B cell (primary cell): Measurements from ENCODE around the gene CLEC6A. TPM values are rescaled to one million over a fixed set of nuclear protein-coding genes. Genes with fewer than 3 reads are reported as not detected.
A peak's percentile ranks its signal among the peaks of the same experiment; 100 is the strongest.

ENCODE experiments used
- ATAC-seq: fragments of 200-7000 bp; cut with Tn5 transposase; one replicate; pipeline ENCODE4 v1.10.0; 2021; ENCODE audit warnings: low read depth, mild to moderate bottlenecking, moderate number of reproducible peaks, moderate library complexity
- CTCF ChIA-PET: fragments of 350-600 bp; sonication (Branson Sonifier 250); formaldehyde crosslinking; loops from one replicate; lab custom pipeline; 2021; ENCODE audit warnings: antibody characterized with exemption, inconsistent platforms; lab: Charles Lee
- POLR2A ChIA-PET: fragments of 350-600 bp; sonication (Branson Sonifier 250); formaldehyde crosslinking; loops from one replicate; lab custom pipeline; 2021; ENCODE audit warnings: antibody characterized with exemption; lab: Charles Lee
- DNase-seq: peaks from one replicate; pipeline ENCODE4 v3.0.0; 2013
- H2AFZ ChIP-seq: 2 replicates; pipeline ENCODE4 v1.6.1; 2012; ENCODE audit warnings: mild to moderate bottlenecking, low read depth, low read length; ENCODE audit not compliant: insufficient read depth, poor library complexity, severe bottlenecking
- H3K27ac ChIP-seq, 2 donors: 1 replicate in 1 of 2; 2 replicates in 1 of 2; pipeline ENCODE4 v1.5.1; 2012 to 2013; ENCODE audit warnings: low read length in 2 of 2, mild to moderate bottlenecking in 2 of 2, moderate library complexity in 1 of 2
- H3K27me3 ChIP-seq, 4 experiments: fragments of 200-600 bp in 1 of 4; sonication (generic) in 1 of 4; replicated peaks in 1 of 4; 1 replicate in 2 of 4; 2 replicates in 2 of 4; pipeline versions ENCODE4 v1.6.1 to v1.7.0; 2013 to 2016; ENCODE audit warnings: low read length in 3 of 4, mild to moderate bottlenecking in 2 of 4, mixed read lengths in 1 of 4, moderate library complexity in 1 of 4; ENCODE audit not compliant: insufficient read depth in 4 of 4, control insufficient read depth in 3 of 4; ENCODE audit errors: control extremely low read depth in 1 of 4
- H3K36me3 ChIP-seq, 2 experiments: replicated peaks in 1 of 2; 1 replicate in 1 of 2; 2 replicates in 1 of 2; pipeline versions ENCODE4 v1.6.1 to v1.7.1; 2013; ENCODE audit warnings: low read length in 1 of 2; ENCODE audit not compliant: insufficient read depth in 2 of 2, control insufficient read depth in 1 of 2; ENCODE audit errors: control extremely low read depth in 1 of 2, extremely low read depth in 1 of 2
- H3K4me1 ChIP-seq, 2 donors: fragments of 200-600 bp in 1 of 2; sonication (generic) in 1 of 2; 1 replicate in 1 of 2; 2 replicates in 1 of 2; pipeline versions ENCODE4 v1.5.1 to v1.6.1; 2013 to 2017; ENCODE audit warnings: low read length in 2 of 2; ENCODE audit not compliant: control insufficient read depth in 2 of 2, insufficient read depth in 2 of 2
- H3K4me2 ChIP-seq: replicated peaks from 2 replicates; pipeline ENCODE3; 2012; ENCODE audit warnings: mild to moderate bottlenecking, low read depth, low read length; ENCODE audit not compliant: poor library complexity, severe bottlenecking
- H3K4me3 ChIP-seq, 5 experiments: fragments of 200-600 bp in 1 of 5; sonication (generic) in 1 of 5; 1 replicate in 3 of 5; 2 replicates in 2 of 5; pipeline versions ENCODE4 v1.5.1 to v1.7.0; 2011 to 2016; ENCODE audit warnings: low read length in 4 of 5, mild to moderate bottlenecking in 4 of 5, low read depth in 2 of 5, control low read depth in 1 of 5, moderate library complexity in 1 of 5; ENCODE audit not compliant: insufficient read depth in 1 of 5; ENCODE audit errors: control extremely low read depth in 1 of 5, extremely low read depth in 1 of 5
- H3K79me2 ChIP-seq: fragments of 200-600 bp; sonication (generic); one replicate; pipeline ENCODE4 v1.6.0; 2016; ENCODE audit warnings: low read length; ENCODE audit not compliant: control insufficient read depth, insufficient read depth
- H3K9ac ChIP-seq: fragments of 200-600 bp; sonication (generic); 2 replicates; pipeline ENCODE4 v1.6.1; 2017; ENCODE audit warnings: mild to moderate bottlenecking, low read length, moderate library complexity
- H3K9me3 ChIP-seq, 3 donors: one replicate each; pipeline versions ENCODE4 v1.6.1 to v1.7.1; 2013; ENCODE audit warnings: low read length in 2 of 3; ENCODE audit not compliant: control insufficient read depth in 2 of 3, insufficient read depth in 1 of 3; ENCODE audit errors: control extremely low read depth in 1 of 3
- H4K20me1 ChIP-seq: 2 replicates; pipeline ENCODE4 v1.6.0; 2012; ENCODE audit warnings: mild to moderate bottlenecking, low read length; ENCODE audit not compliant: insufficient read depth, control insufficient read depth, poor library complexity, severe bottlenecking
- H3K27ac Mint-ChIP-seq: one replicate; pipeline ENCODE4 v1.8.0; 2021; ENCODE audit warnings: mixed read lengths
- H3K27me3 Mint-ChIP-seq: one replicate; pipeline ENCODE4 v1.8.0; 2021; ENCODE audit warnings: mixed read lengths
- H3K4me1 Mint-ChIP-seq: one replicate; pipeline ENCODE4 v1.8.0; 2021; ENCODE audit warnings: mixed read lengths
- H3K4me3 Mint-ChIP-seq: one replicate; pipeline ENCODE4 v1.8.0; 2021; ENCODE audit warnings: mixed read lengths
- H3K9me3 Mint-ChIP-seq: one replicate; pipeline ENCODE4 v1.8.0; 2022; ENCODE audit warnings: mixed read lengths; ENCODE audit not compliant: insufficient read depth
- EZH2 ChIP-seq: IDR thresholded peaks from 2 replicates; pipeline ENCODE4 v1.6.1; 2012; ENCODE audit warnings: borderline replicate concordance, low read depth, mild to moderate bottlenecking, moderate library complexity, low read length; ENCODE audit not compliant: insufficient read depth, poor library complexity, severe bottlenecking
- WGBS: methylation state at CpG from one replicate; pipeline ENCODE4 v1.1.5; 2013; ENCODE audit warnings: missing lambda C conversion rate; ENCODE audit not compliant: insufficient coverage; 5-methylcytosine and 5-hydroxymethylcytosine counted together
- intact Hi-C: fragments of 100-400 bp; cut with micrococcal nuclease; formaldehyde crosslinking; loops from one replicate; pipeline ENCODE4 v1.10.0; 2022
- polyA plus RNA-seq: library from polyadenylated mRNA; depleted of rRNA; stranded (reverse); fragments of >200 nt; gene quantifications from 2 replicates; pipeline ENCODE4 v1.2.3, GENCODE V29; 2012
- total RNA-seq, 2 donors: library from RNA; stranded (reverse); fragments of 120-200 nt in 1 of 2; gene quantifications; 1 replicate in 1 of 2; 2 replicates in 1 of 2; pipeline versions ENCODE4 v1.2.3 to v1.2.4, GENCODE V29; 2013 to 2022
- TF ChIP-seq, protein P1 (sequence below): fragments of 200-600 bp; IDR thresholded peaks from one replicate; pipeline ENCODE4 v1.8.0; 2022; ENCODE audit warnings: antibody characterized with exemption, mild to moderate bottlenecking

CLEC6A gene
- total and polyA plus RNA-seq, 2 donors (not counting 1 experiment from before 2014, with no cell fraction given) = 0.07 TPM; not detected in 1

DNA sequence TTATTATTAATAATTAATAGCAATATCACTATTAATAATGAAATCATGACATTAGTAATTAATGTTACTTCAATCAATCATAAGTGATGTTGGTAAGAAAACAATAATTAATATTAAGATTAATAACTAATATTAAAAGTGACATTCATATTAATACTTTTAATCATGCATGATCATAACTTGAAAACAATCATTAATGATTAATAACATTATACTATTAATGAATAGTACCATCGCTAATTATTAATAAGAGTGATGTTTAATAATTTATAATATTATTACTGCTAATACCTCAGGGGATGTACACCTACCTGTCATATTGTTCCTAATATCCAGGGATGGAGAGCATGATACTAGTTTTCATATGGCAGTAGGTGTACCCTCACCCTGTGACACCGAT, 10.0 kb upstream of the CLEC6A start:
- H4K20me1 ChIP-seq = no peaks in the 10 kb centered on the region
- ChIA-PET CTCF (no interaction called here), POLR2A (no interaction called here)
- Mint-ChIP-seq H3K27ac (no peak overlapping the region), H3K4me1 (no peaks in the 10 kb centered on the region), H3K9me3 (no peaks in the 10 kb centered on the region), H3K27me3 (peaks cover 4% of the 10 kb centered on the region), H3K4me3 (no peak overlapping the region)
- WGBS = no CpG with 5 or more reads among the region's 2 CpGs
- no peak overlapping the region for H3K9ac ChIP-seq
- H3K79me2 ChIP-seq = no peaks in the 10 kb centered on the region
- H3K9me3 ChIP-seq = no peaks in the 10 kb centered on the region
- H2AFZ ChIP-seq = no peak overlapping the region
- no peak for TF ChIP-seq EZH2
- TF ChIP-seq, protein P1, sequence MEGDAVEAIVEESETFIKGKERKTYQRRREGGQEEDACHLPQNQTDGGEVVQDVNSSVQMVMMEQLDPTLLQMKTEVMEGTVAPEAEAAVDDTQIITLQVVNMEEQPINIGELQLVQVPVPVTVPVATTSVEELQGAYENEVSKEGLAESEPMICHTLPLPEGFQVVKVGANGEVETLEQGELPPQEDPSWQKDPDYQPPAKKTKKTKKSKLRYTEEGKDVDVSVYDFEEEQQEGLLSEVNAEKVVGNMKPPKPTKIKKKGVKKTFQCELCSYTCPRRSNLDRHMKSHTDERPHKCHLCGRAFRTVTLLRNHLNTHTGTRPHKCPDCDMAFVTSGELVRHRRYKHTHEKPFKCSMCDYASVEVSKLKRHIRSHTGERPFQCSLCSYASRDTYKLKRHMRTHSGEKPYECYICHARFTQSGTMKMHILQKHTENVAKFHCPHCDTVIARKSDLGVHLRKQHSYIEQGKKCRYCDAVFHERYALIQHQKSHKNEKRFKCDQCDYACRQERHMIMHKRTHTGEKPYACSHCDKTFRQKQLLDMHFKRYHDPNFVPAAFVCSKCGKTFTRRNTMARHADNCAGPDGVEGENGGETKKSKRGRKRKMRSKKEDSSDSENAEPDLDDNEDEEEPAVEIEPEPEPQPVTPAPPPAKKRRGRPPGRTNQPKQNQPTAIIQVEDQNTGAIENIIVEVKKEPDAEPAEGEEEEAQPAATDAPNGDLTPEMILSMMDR = no peak
- no peaks in the 10 kb centered on the region for H3K4me1 ChIP-seq
- peaks cover 0 to under 1% (median 0%) of the 10 kb centered on the region in 4 experiments for H3K27me3 ChIP-seq
- ATAC-seq (no peak), DNase-seq (no peak)
- no peaks in the 10 kb centered on the region for H3K36me3 ChIP-seq
- intact Hi-C loops = no loop called here
- no peak overlapping the region for H3K4me2 ChIP-seq
- H3K27ac ChIP-seq = no peak overlapping the region
- no peak overlapping the region for H3K4me3 ChIP-seq

DNA sequence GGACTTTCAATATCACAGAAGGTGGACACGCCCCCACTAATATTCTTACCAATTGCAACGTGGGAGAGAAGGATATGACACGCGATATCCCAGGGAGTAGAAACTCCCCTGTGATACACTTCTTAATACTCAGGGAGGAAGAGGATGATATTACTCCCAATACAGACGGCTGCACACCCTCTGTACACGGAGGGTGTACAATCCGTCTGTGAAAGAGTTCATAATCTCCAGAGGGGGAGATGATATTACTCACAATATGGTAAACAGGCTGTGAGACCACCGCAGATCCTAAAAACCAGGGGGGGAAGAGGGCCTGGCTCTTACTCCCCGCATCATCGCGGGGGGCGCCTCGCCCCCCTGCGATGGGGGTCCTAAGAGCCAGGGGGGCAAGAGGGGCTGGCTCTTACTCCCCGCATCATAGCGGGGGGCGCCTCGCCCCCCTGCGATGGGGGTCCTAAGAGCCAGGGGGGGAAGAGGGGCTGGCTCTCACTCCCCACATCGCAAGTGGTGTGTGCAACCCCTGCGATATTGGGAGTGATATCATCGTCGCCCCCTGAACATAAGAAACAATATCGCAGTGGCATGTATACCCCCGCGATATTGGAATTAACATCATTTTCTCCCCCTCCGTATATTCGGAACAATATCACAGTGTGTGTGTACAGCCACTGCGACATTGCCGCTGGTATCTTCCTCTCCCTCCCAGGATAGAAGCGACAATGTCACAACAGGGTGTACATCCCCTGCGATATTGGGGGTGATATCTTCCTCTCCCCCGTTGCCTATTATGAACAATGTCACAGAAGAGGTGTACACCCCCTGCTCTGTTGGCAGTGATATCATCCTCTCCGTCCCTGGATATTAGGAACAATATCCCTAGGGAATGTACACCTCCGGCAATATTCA, 8.9 kb upstream of the CLEC6A start:
- H3K27ac ChIP-seq = no peak overlapping the region
- Mint-ChIP-seq H3K27me3 (peaks cover 7% of the 10 kb centered on the region), H3K9me3 (no peaks in the 10 kb centered on the region), H3K4me3 (no peak overlapping the region), H3K27ac (no peak overlapping the region), H3K4me1 (no peaks in the 10 kb centered on the region)
- WGBS = 95% methylated on average over 18 of the region's 35 CpGs
- ChIA-PET CTCF (no interaction called here), POLR2A (no interaction called here)
- TF ChIP-seq EZH2 = no peak
- TF ChIP-seq, protein P1 = no peak
- H4K20me1 ChIP-seq = no peaks in the 10 kb centered on the region
- H3K9ac ChIP-seq = no peak overlapping the region
- DNase-seq (peak; percentile 1), ATAC-seq (no peak)
- no peak overlapping the region for H3K4me3 ChIP-seq
- intact Hi-C loops = no loop called here
- H3K4me1 ChIP-seq = no peaks in the 10 kb centered on the region
- H3K27me3 ChIP-seq = peaks cover 0 to 4% (median 1%) of the 10 kb centered on the region in 4 experiments
- no peaks in the 10 kb centered on the region for H3K79me2 ChIP-seq
- no peaks in the 10 kb centered on the region for H3K9me3 ChIP-seq
- no peak overlapping the region for H3K4me2 ChIP-seq
- H3K36me3 ChIP-seq = no peaks in the 10 kb centered on the region
- H2AFZ ChIP-seq = no peak overlapping the region
